Panc1 (cell line): ENCODE measurements around the gene LIX1. TPM values are rescaled to one million over a fixed set of nuclear protein-coding genes. Genes with fewer than 3 reads are reported as not detected.

Experiments
- ATAC-seq: fragments of 200-7000 bp; cut with Tn5 transposase; 2 replicates; pipeline ENCODE4 v1.9.1; 2020; ENCODE audit warnings: mild to moderate bottlenecking, moderate library complexity
- BruUV-seq: library from RNA; stranded (reverse); fragments of 400-500 nt; replicated peaks from 2 replicates; lab custom pipeline; 2021; lab: Mats Ljungman, UMichigan
- CTCF ChIA-PET: fragments of 300-600 bp; sonication (Branson Sonifier 250); formaldehyde crosslinking; loops from one replicate; lab custom pipeline; 2022; ENCODE audit warnings: antibody characterized with exemption; lab: Charles Lee
- POLR2A ChIA-PET: fragments of 300-600 bp; sonication (Branson Sonifier 250); formaldehyde crosslinking; loops from one replicate; lab custom pipeline; 2022; ENCODE audit warnings: antibody characterized with exemption; lab: Charles Lee
- DNase-seq: peaks from one replicate; pipeline ENCODE4 v3.0.0-alpha.2; 2010; ENCODE audit warnings: low read depth, low spot score
- H3K27ac ChIP-seq: 2 replicates; pipeline ENCODE4 v1.5.1; 2011; ENCODE audit warnings: mild to moderate bottlenecking, low read length, inconsistent platforms
- H3K27me3 ChIP-seq: fragments of 200-500 bp; sonication (Bioruptor generic); 2 replicates; pipeline ENCODE4 v1.6.0; 2014; ENCODE audit warnings: low read length, inconsistent platforms; ENCODE audit not compliant: control insufficient read depth, insufficient read depth
- H3K36me3 ChIP-seq: fragments of 200-500 bp; sonication (Bioruptor generic); 2 replicates; pipeline ENCODE4 v1.5.1; 2014; ENCODE audit warnings: inconsistent platforms, mild to moderate bottlenecking, low read length, moderate library complexity; ENCODE audit not compliant: control insufficient read depth, insufficient read depth
- H3K4me1 ChIP-seq: 2 replicates; pipeline ENCODE4 v1.5.1; 2011; ENCODE audit warnings: inconsistent platforms, mild to moderate bottlenecking, low read length, moderate library complexity; ENCODE audit not compliant: control insufficient read depth, insufficient read depth
- H3K4me3 ChIP-seq, 2 experiments: 2 replicates each; pipeline ENCODE4 v1.5.1; 2011 to 2012; ENCODE audit warnings: low read depth in 2 of 2, low read length in 2 of 2, mild to moderate bottlenecking in 2 of 2, inconsistent platforms in 1 of 2, moderate library complexity in 1 of 2
- H3K9me3 ChIP-seq: fragments of 200-500 bp; sonication (Bioruptor generic); 2 replicates; pipeline ENCODE4 v1.5.1; 2014; ENCODE audit warnings: low read depth, mild to moderate bottlenecking, inconsistent platforms, low read length, moderate library complexity; ENCODE audit not compliant: control insufficient read depth, insufficient read depth
- CTCF ChIP-seq: fragments of 450-650 bp; IDR thresholded peaks from 2 replicates; pipeline ENCODE4 v1.5.1; 2017; ENCODE audit warnings: mild to moderate bottlenecking
- POLR2AphosphoS5 ChIP-seq: IDR thresholded peaks from 2 replicates; pipeline ENCODE4 v1.6.1; 2012; ENCODE audit warnings: mild to moderate bottlenecking, low read depth, low read length, moderate library complexity
- REST ChIP-seq, 2 experiments: IDR thresholded peaks; 2 replicates each; pipeline ENCODE4 v1.6.1; 2011 to 2012; ENCODE audit warnings: low read depth in 2 of 2, control low read depth in 1 of 2, low read length in 1 of 2, mild to moderate bottlenecking in 1 of 2, moderate library complexity in 1 of 2; ENCODE audit not compliant: insufficient read depth in 1 of 2
- SIN3A ChIP-seq: IDR thresholded peaks from 2 replicates; pipeline ENCODE4 v1.6.1; 2012; ENCODE audit warnings: low read depth, mild to moderate bottlenecking, low read length, moderate library complexity, borderline replicate concordance; ENCODE audit not compliant: insufficient read depth
- TCF7L2 ChIP-seq: IDR thresholded peaks from 2 replicates; pipeline ENCODE4 v1.6.1; 2011; ENCODE audit warnings: mild to moderate bottlenecking, low read depth, low read length, inconsistent platforms
- in situ Hi-C: cut with HindIII; loops from 2 replicates; pipeline ENCODE4 v1.10.0; 2016; ENCODE audit warnings: low sequenced_read_pairs, low pct_unique_long_range_greater_than_20kb
- intact Hi-C: fragments of 100-400 bp; cut with micrococcal nuclease; formaldehyde crosslinking; loops from one replicate; pipeline ENCODE4 v1.10.0; 2022; ENCODE audit not compliant: unreplicated experiment
- total RNA-seq: library from RNA; stranded (reverse); gene quantifications from one replicate; pipeline ENCODE4 v1.2.1, GENCODE V29; 2021; ENCODE audit not compliant: unreplicated experiment

The LIX1 gene
- total RNA-seq, 1 experiment from 2014 or later: not detected

GRCh38 chr5:97102010-97102470, 40.4 kb downstream of the LIX1 start:
- Histone ChIP-seq H3K4me1 (no peaks in the 10 kb centered on the region), H3K9me3 (no peaks in the 10 kb centered on the region), H3K27ac (no peak overlapping the region), H3K4me3 (no peak overlapping the region), H3K27me3 (peaks cover 6% of the 10 kb centered on the region; the same call in 1 of the 2 replicates), H3K36me3 (no peaks in the 10 kb centered on the region)
- ChIA-PET CTCF (no interaction called here), POLR2A (no interaction called here)
- intact Hi-C loops: no loop called here
- in situ Hi-C loops: no loop called here
- DNase-seq (no peak), ATAC-seq (no peak)
- TF ChIP-seq TCF7L2 (no peak), REST (IDR thresholded peaks at IDR 0.05; ENCODE audit: insufficient read depth in 1 of 2, low read depth in 2 of 2, low read length in 1 of 2) (no peak), POLR2AphosphoS5 (no peak), CTCF (no peak), SIN3A (no peak)
- BruUV-seq: no TSS peak

- in situ Hi-C loops (no loop called here), intact Hi-C loops (no loop called here)
- ChIA-PET CTCF (no interaction called here), POLR2A (no interaction called here)
- Histone ChIP-seq H3K27me3 (peaks cover 4% of the 10 kb centered on the region; the same call in 1 of the 2 replicates), H3K27ac (no peak overlapping the region), H3K4me1 (no peaks in the 10 kb centered on the region), H3K9me3 (no peaks in the 10 kb centered on the region), H3K36me3 (no peaks in the 10 kb centered on the region), H3K4me3 (no peak overlapping the region)
- ATAC-seq (no peak), DNase-seq (no peak)
- TF ChIP-seq TCF7L2 (no peak), POLR2AphosphoS5 (no peak), REST (IDR thresholded peaks at IDR 0.05; ENCODE audit: insufficient read depth in 1 of 2, low read depth in 2 of 2, low read length in 1 of 2) (no peak)
- no TSS peak for BruUV-seq
Observed at GRCh38 chr5:97101189-97101910, 41.1 kb downstream of the LIX1 start.
